ENCODE results near the gene LYZL6. TPM values are rescaled to one million over a fixed set of nuclear protein-coding genes. Genes with fewer than 3 reads are reported as not detected.

The LYZL6 gene
- polyA plus RNA-seq, 1 donor (not counting 4 experiments of a cell fraction or from before 2014, with no cell fraction given): not detected

DNA sequence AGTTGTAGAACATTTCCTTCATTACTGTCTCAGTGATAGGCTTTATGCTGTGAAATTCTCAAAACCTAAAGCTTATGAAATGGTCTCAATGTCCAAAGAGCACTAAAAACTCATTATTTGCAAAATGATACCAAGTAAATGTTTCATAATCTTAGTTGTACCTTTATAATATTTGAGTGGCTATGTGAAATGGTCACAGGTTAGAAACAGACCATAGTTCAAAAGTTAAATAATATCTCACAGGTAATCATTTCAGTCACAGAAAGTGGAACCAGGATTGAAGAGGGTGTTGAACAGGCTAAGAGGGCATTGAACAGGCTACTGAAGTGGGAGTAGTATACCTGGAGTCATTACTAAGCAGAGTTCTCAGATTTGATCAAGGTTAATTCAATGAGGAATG, 15.8 kb downstream of the LYZL6 start:
- Histone ChIP-seq H3K27me3 (ENCODE audit: control insufficient read depth, extremely low read depth, insufficient read depth, low read length) (no peaks in the 10 kb centered on the region), H3K4me3 (ENCODE audit: control insufficient read depth in 2 of 3, extremely low read depth in 1 of 3, insufficient read depth in 2 of 3, low read depth in 1 of 3, low read length in 3 of 3) (no peak overlapping the region), H4K20me1 (ENCODE audit: control insufficient read depth, extremely low read depth, insufficient read depth, low read length) (no peaks in the 10 kb centered on the region), H3K9me1 (ENCODE audit: control insufficient read depth, extremely low read depth, insufficient read depth, low read length) (no peaks in the 10 kb centered on the region), H3K4me2 (ENCODE audit: control insufficient read depth, extremely low read depth, insufficient read depth, low read depth, low read length) (no peak overlapping the region), H3K4me1 (ENCODE audit: control insufficient read depth, extremely low read depth, insufficient read depth, low read length) (peaks cover 3% of the 10 kb centered on the region), H3K36me3 (ENCODE audit: control insufficient read depth in 2 of 2, extremely low read depth in 1 of 2, insufficient read depth in 2 of 2, low read length in 2 of 2) (no peaks in the 10 kb centered on the region), H2AFZ (ENCODE audit: control insufficient read depth, low read length) (no peak overlapping the region), H3K9ac (ENCODE audit: control insufficient read depth, extremely low read depth, insufficient read depth, low read length) (no peak overlapping the region), H3K27ac (ENCODE audit: control insufficient read depth, insufficient read depth, low read length) (no peak overlapping the region), H3K9me3 (ENCODE audit: control insufficient read depth, low read depth, low read length) (no peaks in the 10 kb centered on the region), H3K79me2 (ENCODE audit: control insufficient read depth, insufficient read depth, low read length) (no peaks in the 10 kb centered on the region)
- DNase-seq (ENCODE audit: low read depth, low spot score): no peak
- no peak for FAIRE-seq
- no peak for TF ChIP-seq EZH2 (IDR thresholded peaks at IDR 0.05; ENCODE audit: low read length)
- TF ChIP-seq, protein P1, sequence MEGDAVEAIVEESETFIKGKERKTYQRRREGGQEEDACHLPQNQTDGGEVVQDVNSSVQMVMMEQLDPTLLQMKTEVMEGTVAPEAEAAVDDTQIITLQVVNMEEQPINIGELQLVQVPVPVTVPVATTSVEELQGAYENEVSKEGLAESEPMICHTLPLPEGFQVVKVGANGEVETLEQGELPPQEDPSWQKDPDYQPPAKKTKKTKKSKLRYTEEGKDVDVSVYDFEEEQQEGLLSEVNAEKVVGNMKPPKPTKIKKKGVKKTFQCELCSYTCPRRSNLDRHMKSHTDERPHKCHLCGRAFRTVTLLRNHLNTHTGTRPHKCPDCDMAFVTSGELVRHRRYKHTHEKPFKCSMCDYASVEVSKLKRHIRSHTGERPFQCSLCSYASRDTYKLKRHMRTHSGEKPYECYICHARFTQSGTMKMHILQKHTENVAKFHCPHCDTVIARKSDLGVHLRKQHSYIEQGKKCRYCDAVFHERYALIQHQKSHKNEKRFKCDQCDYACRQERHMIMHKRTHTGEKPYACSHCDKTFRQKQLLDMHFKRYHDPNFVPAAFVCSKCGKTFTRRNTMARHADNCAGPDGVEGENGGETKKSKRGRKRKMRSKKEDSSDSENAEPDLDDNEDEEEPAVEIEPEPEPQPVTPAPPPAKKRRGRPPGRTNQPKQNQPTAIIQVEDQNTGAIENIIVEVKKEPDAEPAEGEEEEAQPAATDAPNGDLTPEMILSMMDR (optimal IDR thresholded peaks at IDR 0.05 in 1 of 3, IDR thresholded peaks at IDR 0.05 in 1 of 3, conservative IDR thresholded peaks at IDR 0.05 in 1 of 3; ENCODE audit: extremely low read depth in 1 of 3, insufficient read depth in 2 of 3, low read length in 3 of 3): no peak
- dilution Hi-C loops (cut with MboI; ENCODE audit: extremely low pct_ligation_motif_present, low sequenced_read_pairs): no loop called here

DNA sequence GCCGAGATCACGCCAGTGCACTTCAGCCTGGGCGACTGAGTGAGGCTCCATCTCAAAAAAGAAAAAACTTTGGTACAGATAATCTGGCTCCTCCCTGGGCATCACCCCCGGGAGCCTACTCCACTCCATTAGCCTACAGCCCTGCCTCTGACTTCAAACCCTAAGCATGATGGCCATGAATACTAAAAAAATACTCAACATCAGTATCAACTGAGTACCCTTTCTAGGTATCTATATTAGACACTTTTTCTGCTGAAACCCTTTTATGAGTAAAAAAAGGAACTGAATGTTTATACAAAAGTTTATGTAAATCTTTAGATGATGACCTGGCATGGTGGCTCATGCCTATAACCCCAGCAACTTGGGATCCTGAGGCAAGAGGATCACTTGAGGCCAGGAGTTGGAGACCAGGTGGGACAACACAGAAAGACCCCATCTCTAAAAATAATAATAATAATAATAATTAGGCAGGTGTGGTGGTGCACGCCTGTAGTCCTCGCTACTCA, 19.9 kb downstream of the LYZL6 start:
- H3K27ac ChIP-seq (ENCODE audit: control insufficient read depth, insufficient read depth, low read length): no peak overlapping the region
- no peak overlapping the region for H3K9ac ChIP-seq (ENCODE audit: control insufficient read depth, extremely low read depth, insufficient read depth, low read length)
- no peaks in the 10 kb centered on the region for H3K27me3 ChIP-seq (ENCODE audit: control insufficient read depth, extremely low read depth, insufficient read depth, low read length)
- no peaks in the 10 kb centered on the region for H3K9me3 ChIP-seq (ENCODE audit: control insufficient read depth, low read depth, low read length)
- H2AFZ ChIP-seq (ENCODE audit: control insufficient read depth, low read length): no peak overlapping the region
- H3K79me2 ChIP-seq (ENCODE audit: control insufficient read depth, insufficient read depth, low read length): no peaks in the 10 kb centered on the region
- FAIRE-seq (no peak), DNase-seq (ENCODE audit: low read depth, low spot score) (no peak)
- no peaks in the 10 kb centered on the region for H3K36me3 ChIP-seq (ENCODE audit: control insufficient read depth in 2 of 2, extremely low read depth in 1 of 2, insufficient read depth in 2 of 2, low read length in 2 of 2)
- no peak overlapping the region for H3K4me3 ChIP-seq (ENCODE audit: control insufficient read depth in 2 of 3, extremely low read depth in 1 of 3, insufficient read depth in 2 of 3, low read depth in 1 of 3, low read length in 3 of 3)
- no peak for TF ChIP-seq EZH2 (IDR thresholded peaks at IDR 0.05; ENCODE audit: low read length)
- TF ChIP-seq, protein P1 (optimal IDR thresholded peaks at IDR 0.05 in 1 of 3, IDR thresholded peaks at IDR 0.05 in 1 of 3, conservative IDR thresholded peaks at IDR 0.05 in 1 of 3; ENCODE audit: extremely low read depth in 1 of 3, insufficient read depth in 2 of 3, low read length in 3 of 3): no peak
- no peaks in the 10 kb centered on the region for H3K9me1 ChIP-seq (ENCODE audit: control insufficient read depth, extremely low read depth, insufficient read depth, low read length)
- no peak overlapping the region for H3K4me2 ChIP-seq (ENCODE audit: control insufficient read depth, extremely low read depth, insufficient read depth, low read depth, low read length)
- no peaks in the 10 kb centered on the region for H4K20me1 ChIP-seq (ENCODE audit: control insufficient read depth, extremely low read depth, insufficient read depth, low read length)
- no peaks in the 10 kb centered on the region for H3K4me1 ChIP-seq (ENCODE audit: control insufficient read depth, extremely low read depth, insufficient read depth, low read length)
- dilution Hi-C loops (cut with MboI; ENCODE audit: extremely low pct_ligation_motif_present, low sequenced_read_pairs): no loop called here
